AG10803 (cell line): ENCODE results near the gene PTPRU.

Experiments used
- DNase-seq: peaks from one replicate; pipeline ENCODE4 v3.0.0; 2010; ENCODE audit warnings: low read depth
- H3K4me3 ChIP-seq: 2 replicates; pipeline ENCODE4 v1.5.1; 2011; ENCODE audit warnings: mild to moderate bottlenecking, low read length, control low read depth
- CTCF ChIP-seq: conservative IDR thresholded peaks from 2 replicates; pipeline ENCODE4 v1.5.1; 2011; ENCODE audit warnings: mild to moderate bottlenecking, low read length, control low read depth, inconsistent platforms

Gene PTPRU

GRCh38 chr1:29317916-29318530 lies 81.7 kb downstream of the PTPRU start:
- DNase-seq = no peak
- TF ChIP-seq CTCF = no peak
- no peak overlapping the region for H3K4me3 ChIP-seq

GRCh38 chr1:29318724-29319123 lies 82.4 kb downstream of the PTPRU start:
- H3K4me3 ChIP-seq = no peak overlapping the region
- no peak for TF ChIP-seq CTCF
- no peak for DNase-seq

GRCh38 chr1:29319300-29320110 lies 83.2 kb downstream of the PTPRU start:
- no peak for TF ChIP-seq CTCF
- DNase-seq = no peak
- no peak overlapping the region for H3K4me3 ChIP-seq

GRCh38 chr1:29320156-29320940 lies 84.0 kb downstream of the PTPRU start:
- H3K4me3 ChIP-seq = no peak overlapping the region
- DNase-seq = no peak
- no peak for TF ChIP-seq CTCF

- DNase-seq = no peak
- TF ChIP-seq CTCF = no peak
- H3K4me3 ChIP-seq = no peak overlapping the region
Observed at GRCh38 chr1:29321176-29321575, 84.9 kb downstream of the PTPRU start.

GRCh38 chr1:29322147-29322694 lies 85.9 kb downstream of the PTPRU start:
- DNase-seq = no peak
- no peak for TF ChIP-seq CTCF
- H3K4me3 ChIP-seq = no peak overlapping the region
